ENCODE results near the gene ADAMTSL1.

DNA sequence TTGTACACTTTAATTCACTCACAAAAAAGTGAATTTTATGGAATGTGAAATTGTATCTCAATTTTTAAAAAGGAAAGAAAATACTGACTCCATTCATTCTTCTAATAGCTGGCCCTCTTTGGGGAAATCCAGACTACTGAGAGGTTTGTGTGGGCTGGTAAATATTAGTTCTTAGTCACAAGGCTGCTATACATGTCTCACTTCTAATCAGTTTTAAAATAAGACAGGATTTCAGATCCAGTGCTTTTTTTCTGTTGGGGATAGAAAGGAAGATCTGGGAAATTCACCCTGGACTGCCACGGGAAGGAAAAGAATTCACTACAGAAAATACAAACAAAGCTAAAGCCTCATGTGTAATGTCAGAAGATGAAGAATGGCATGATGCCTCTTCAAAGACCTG, 32.7 kb upstream of the ADAMTSL1 start:
- TF ChIP-seq, protein P1, sequence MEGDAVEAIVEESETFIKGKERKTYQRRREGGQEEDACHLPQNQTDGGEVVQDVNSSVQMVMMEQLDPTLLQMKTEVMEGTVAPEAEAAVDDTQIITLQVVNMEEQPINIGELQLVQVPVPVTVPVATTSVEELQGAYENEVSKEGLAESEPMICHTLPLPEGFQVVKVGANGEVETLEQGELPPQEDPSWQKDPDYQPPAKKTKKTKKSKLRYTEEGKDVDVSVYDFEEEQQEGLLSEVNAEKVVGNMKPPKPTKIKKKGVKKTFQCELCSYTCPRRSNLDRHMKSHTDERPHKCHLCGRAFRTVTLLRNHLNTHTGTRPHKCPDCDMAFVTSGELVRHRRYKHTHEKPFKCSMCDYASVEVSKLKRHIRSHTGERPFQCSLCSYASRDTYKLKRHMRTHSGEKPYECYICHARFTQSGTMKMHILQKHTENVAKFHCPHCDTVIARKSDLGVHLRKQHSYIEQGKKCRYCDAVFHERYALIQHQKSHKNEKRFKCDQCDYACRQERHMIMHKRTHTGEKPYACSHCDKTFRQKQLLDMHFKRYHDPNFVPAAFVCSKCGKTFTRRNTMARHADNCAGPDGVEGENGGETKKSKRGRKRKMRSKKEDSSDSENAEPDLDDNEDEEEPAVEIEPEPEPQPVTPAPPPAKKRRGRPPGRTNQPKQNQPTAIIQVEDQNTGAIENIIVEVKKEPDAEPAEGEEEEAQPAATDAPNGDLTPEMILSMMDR (IDR thresholded peaks at IDR 0.05): no peak
- TF ChIP-seq ATF1 (CRISPR knock-in tag; IDR thresholded peaks at IDR 0.05) (no peak), TP53 (CRISPR knock-in tag; IDR thresholded peaks at IDR 0.05) (no peak), SOX15 (CRISPR knock-in tag; IDR thresholded peaks at IDR 0.05) (no peak), JUN (CRISPR knock-in tag; IDR thresholded peaks at IDR 0.05) (no peak), ATF2 (CRISPR knock-in tag; IDR thresholded peaks at IDR 0.05; ENCODE audit: borderline replicate concordance, low read depth) (no peak)
